NCI-H524 (cell line): Measurements from ENCODE around the gene CD19.

Source experiments
- DNase-seq, 2 experiments: peaks; one replicate each; lab custom pipeline; 2025; lab: John Stamatoyannopoulos, UW

Gene CD19

GRCh38 chr16:28982418-28982817, 50.6 kb downstream of the CD19 start:
- DNase-seq = no peak

DNA sequence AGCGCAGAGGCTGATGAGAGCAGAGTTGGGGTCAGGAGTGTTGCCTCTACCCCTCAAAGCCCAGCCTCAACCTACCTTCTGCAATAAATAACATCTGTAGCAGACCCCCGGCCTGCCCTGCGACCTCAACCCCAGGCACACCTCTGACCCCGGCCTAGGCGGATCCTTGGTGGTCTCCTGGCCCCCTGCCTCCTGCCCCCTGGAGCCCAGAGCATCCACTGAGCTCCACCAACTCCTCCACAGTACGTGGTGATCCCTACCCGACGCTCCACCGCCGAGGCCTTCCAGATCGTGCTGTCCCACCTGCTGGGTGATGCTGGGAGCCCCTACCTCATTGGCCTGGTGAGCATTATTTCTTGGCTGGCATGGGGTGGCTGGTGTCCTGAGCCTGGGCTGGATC, 51.2 kb downstream of the CD19 start:
- no peak for DNase-seq

- DNase-seq = no peak
Measured at GRCh38 chr16:28983644-28984043, 51.9 kb downstream of the CD19 start.

GRCh38 chr16:28984091-28984490, 52.3 kb downstream of the CD19 start:
- no peak for DNase-seq

DNA sequence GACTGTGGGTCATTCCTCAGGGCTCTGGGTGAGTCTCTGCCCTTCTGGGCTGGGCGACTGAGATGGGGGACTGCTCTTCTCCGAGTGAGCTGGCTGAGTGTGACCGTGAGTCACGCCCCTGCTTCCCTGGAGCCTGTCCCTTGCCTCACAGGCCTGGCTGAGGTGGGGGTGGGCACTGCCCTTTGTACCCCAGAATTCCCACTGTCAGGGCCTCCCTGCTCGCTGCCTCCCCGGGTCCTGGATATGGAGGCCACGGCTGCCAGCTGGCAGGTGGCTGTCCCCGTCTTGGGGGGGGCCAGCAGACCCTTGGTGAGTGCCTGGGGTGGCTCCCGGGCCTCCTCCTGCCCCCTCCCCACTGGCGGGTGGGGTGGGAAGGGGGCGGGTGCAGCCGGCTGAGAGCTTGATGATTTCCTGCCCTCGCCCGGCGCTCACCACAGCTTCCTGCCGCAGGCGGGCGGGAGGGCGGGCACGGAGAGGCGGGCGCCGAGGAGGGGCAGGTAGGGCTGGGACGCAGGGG, 52.9 kb downstream of the CD19 start, which contains the start of gene LAT:
TSS of gene LAT (plus strand) at position 434 of the 517 bp plus-strand sequence. CDS start 366 bp downstream, outside the sequence.
- DNase-seq = no peak

- DNase-seq = no peak
Measured at GRCh38 chr16:28985211-28986041, 53.7 kb downstream of the CD19 start.

- DNase-seq = no peak
Measured at GRCh38 chr16:28986046-28986445, 54.3 kb downstream of the CD19 start.

DNA sequence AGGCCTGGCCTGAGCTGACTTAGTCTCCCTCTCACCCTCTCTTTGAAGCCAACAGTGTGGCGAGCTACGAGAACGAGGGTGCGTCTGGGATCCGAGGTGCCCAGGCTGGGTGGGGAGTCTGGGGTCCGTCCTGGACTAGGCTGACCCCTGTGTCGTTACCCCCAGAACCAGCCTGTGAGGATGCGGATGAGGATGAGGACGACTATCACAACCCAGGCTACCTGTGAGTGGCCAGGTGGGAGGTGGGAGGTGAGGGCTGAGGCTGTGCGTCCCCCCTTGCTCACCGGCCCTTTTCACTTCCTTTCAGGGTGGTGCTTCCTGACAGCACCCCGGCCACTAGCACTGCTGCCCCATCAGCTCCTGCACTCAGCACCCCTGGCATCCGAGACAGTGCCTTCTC, 54.7 kb downstream of the CD19 start:
- DNase-seq = no peak

- no peak for DNase-seq
Measured at GRCh38 chr16:28987170-28987853, 55.5 kb downstream of the CD19 start.
